ENCODE results near the gene PLEKHA1.

The PLEKHA1 gene

GRCh38 chr10:122348935-122349361 lies 25.6 kb upstream of the PLEKHA1 start:
- Histone ChIP-seq H3K27ac (ENCODE audit: low read length) (peak overlapping the region; percentile 56), H3K4me1 (ENCODE audit: control insufficient read depth in 1 of 2, insufficient read depth in 2 of 2, low read length in 2 of 2) (no peaks in the 10 kb centered on the region), H3K9me3 (ENCODE audit: control insufficient read depth in 1 of 2, low read length in 2 of 2) (no peaks in the 10 kb centered on the region), H3K4me3 (ENCODE audit: low read depth in 1 of 2, low read length in 2 of 2) (no peak overlapping the region), H3K27me3 (ENCODE audit: low read depth, low read length) (no peaks in the 10 kb centered on the region), H3K36me3 (ENCODE audit: control insufficient read depth in 1 of 2, insufficient read depth in 2 of 2, low read length in 2 of 2) (no peaks in the 10 kb centered on the region)

- Histone ChIP-seq H3K36me3 (ENCODE audit: control insufficient read depth in 1 of 2, insufficient read depth in 2 of 2, low read length in 2 of 2) (no peaks in the 10 kb centered on the region), H3K9me3 (ENCODE audit: control insufficient read depth in 1 of 2, low read length in 2 of 2) (no peaks in the 10 kb centered on the region)
Observed at GRCh38 chr10:122349758-122350369, 24.6 kb upstream of the PLEKHA1 start.

GRCh38 chr10:122350893-122351292 lies 23.6 kb upstream of the PLEKHA1 start:
- Histone ChIP-seq H3K27ac (ENCODE audit: low read length) (no peak overlapping the region), H3K4me1 (ENCODE audit: control insufficient read depth in 1 of 2, insufficient read depth in 2 of 2, low read length in 2 of 2) (no peaks in the 10 kb centered on the region), H3K36me3 (ENCODE audit: control insufficient read depth in 1 of 2, insufficient read depth in 2 of 2, low read length in 2 of 2) (no peaks in the 10 kb centered on the region), H3K4me3 (ENCODE audit: low read depth in 1 of 2, low read length in 2 of 2) (no peak overlapping the region), H3K27me3 (ENCODE audit: low read depth, low read length) (no peaks in the 10 kb centered on the region), H3K9me3 (ENCODE audit: control insufficient read depth in 1 of 2, low read length in 2 of 2) (no peaks in the 10 kb centered on the region)

More at GRCh38 chr10:122349758-122350369, 24.6 kb upstream of the PLEKHA1 start:
- Histone ChIP-seq H3K27ac (ENCODE audit: low read length) (no peak overlapping the region), H3K4me1 (ENCODE audit: control insufficient read depth in 1 of 2, insufficient read depth in 2 of 2, low read length in 2 of 2) (no peaks in the 10 kb centered on the region), H3K4me3 (ENCODE audit: low read depth in 1 of 2, low read length in 2 of 2) (no peak overlapping the region), H3K27me3 (ENCODE audit: low read depth, low read length) (no peaks in the 10 kb centered on the region)

- no peaks in the 10 kb centered on the region for H3K36me3 ChIP-seq (ENCODE audit: control insufficient read depth in 1 of 2, insufficient read depth in 2 of 2, low read length in 2 of 2)
- no peak overlapping the region for H3K27ac ChIP-seq (ENCODE audit: low read length)
- H3K4me1 ChIP-seq (ENCODE audit: control insufficient read depth in 1 of 2, insufficient read depth in 2 of 2, low read length in 2 of 2), result no peaks in the 10 kb centered on the region
- no peaks in the 10 kb centered on the region for H3K27me3 ChIP-seq (ENCODE audit: low read depth, low read length)
- H3K9me3 ChIP-seq (ENCODE audit: control insufficient read depth in 1 of 2, low read length in 2 of 2), result no peaks in the 10 kb centered on the region
- no peak overlapping the region for H3K4me3 ChIP-seq (ENCODE audit: low read depth in 1 of 2, low read length in 2 of 2)
Observed at GRCh38 chr10:122352817-122353525, 21.5 kb upstream of the PLEKHA1 start.

GRCh38 chr10:122354383-122354782 lies 20.1 kb upstream of the PLEKHA1 start:
- Histone ChIP-seq H3K4me1 (ENCODE audit: control insufficient read depth in 1 of 2, insufficient read depth in 2 of 2, low read length in 2 of 2) (no peaks in the 10 kb centered on the region), H3K9me3 (ENCODE audit: control insufficient read depth in 1 of 2, low read length in 2 of 2) (no peaks in the 10 kb centered on the region), H3K27ac (ENCODE audit: low read length) (no peak overlapping the region), H3K36me3 (ENCODE audit: control insufficient read depth in 1 of 2, insufficient read depth in 2 of 2, low read length in 2 of 2) (no peaks in the 10 kb centered on the region), H3K27me3 (ENCODE audit: low read depth, low read length) (no peaks in the 10 kb centered on the region), H3K4me3 (ENCODE audit: low read depth in 1 of 2, low read length in 2 of 2) (no peak overlapping the region)

GRCh38 chr10:122357685-122358084 lies 16.8 kb upstream of the PLEKHA1 start:
- Histone ChIP-seq H3K27me3 (ENCODE audit: low read depth, low read length) (no peaks in the 10 kb centered on the region), H3K36me3 (ENCODE audit: control insufficient read depth in 1 of 2, insufficient read depth in 2 of 2, low read length in 2 of 2) (no peaks in the 10 kb centered on the region), H3K4me1 (ENCODE audit: control insufficient read depth in 1 of 2, insufficient read depth in 2 of 2, low read length in 2 of 2) (no peaks in the 10 kb centered on the region), H3K4me3 (ENCODE audit: low read depth in 1 of 2, low read length in 2 of 2) (no peak overlapping the region), H3K9me3 (ENCODE audit: control insufficient read depth in 1 of 2, low read length in 2 of 2) (no peaks in the 10 kb centered on the region), H3K27ac (ENCODE audit: low read length) (no peak overlapping the region)

- no peak overlapping the region for H3K27ac ChIP-seq (ENCODE audit: low read length)
- H3K27me3 ChIP-seq (ENCODE audit: low read depth, low read length), result no peaks in the 10 kb centered on the region
- no peaks in the 10 kb centered on the region for H3K36me3 ChIP-seq (ENCODE audit: control insufficient read depth in 1 of 2, insufficient read depth in 2 of 2, low read length in 2 of 2)
- H3K4me3 ChIP-seq (ENCODE audit: low read depth in 1 of 2, low read length in 2 of 2), result no peak overlapping the region
- no peaks in the 10 kb centered on the region for H3K9me3 ChIP-seq (ENCODE audit: control insufficient read depth in 1 of 2, low read length in 2 of 2)
- no peaks in the 10 kb centered on the region for H3K4me1 ChIP-seq (ENCODE audit: control insufficient read depth in 1 of 2, insufficient read depth in 2 of 2, low read length in 2 of 2)
Observed at GRCh38 chr10:122359621-122360020, 14.9 kb upstream of the PLEKHA1 start.

GRCh38 chr10:122361046-122361445 lies 13.5 kb upstream of the PLEKHA1 start:
- no peaks in the 10 kb centered on the region for H3K9me3 ChIP-seq (ENCODE audit: control insufficient read depth in 1 of 2, low read length in 2 of 2)
- H3K4me1 ChIP-seq (ENCODE audit: control insufficient read depth in 1 of 2, insufficient read depth in 2 of 2, low read length in 2 of 2), result no peaks in the 10 kb centered on the region
- no peak overlapping the region for H3K27ac ChIP-seq (ENCODE audit: low read length)
- no peaks in the 10 kb centered on the region for H3K36me3 ChIP-seq (ENCODE audit: control insufficient read depth in 1 of 2, insufficient read depth in 2 of 2, low read length in 2 of 2)
- H3K4me3 ChIP-seq (ENCODE audit: low read depth in 1 of 2, low read length in 2 of 2), result no peak overlapping the region
- H3K27me3 ChIP-seq (ENCODE audit: low read depth, low read length), result no peaks in the 10 kb centered on the region

GRCh38 chr10:122362031-122362592 lies 12.4 kb upstream of the PLEKHA1 start:
- no peak overlapping the region for H3K4me3 ChIP-seq (ENCODE audit: low read depth in 1 of 2, low read length in 2 of 2)
- H3K36me3 ChIP-seq (ENCODE audit: control insufficient read depth in 1 of 2, insufficient read depth in 2 of 2, low read length in 2 of 2), result no peaks in the 10 kb centered on the region
- H3K4me1 ChIP-seq (ENCODE audit: control insufficient read depth in 1 of 2, insufficient read depth in 2 of 2, low read length in 2 of 2), result no peaks in the 10 kb centered on the region

GRCh38 chr10:122362621-122363020 lies 11.9 kb upstream of the PLEKHA1 start:
- no peak overlapping the region for H3K27ac ChIP-seq (ENCODE audit: low read length)
- no peaks in the 10 kb centered on the region for H3K9me3 ChIP-seq (ENCODE audit: control insufficient read depth in 1 of 2, low read length in 2 of 2)
- no peaks in the 10 kb centered on the region for H3K27me3 ChIP-seq (ENCODE audit: low read depth, low read length)
- H3K4me3 ChIP-seq (ENCODE audit: low read depth in 1 of 2, low read length in 2 of 2), result no peak overlapping the region
- no peaks in the 10 kb centered on the region for H3K36me3 ChIP-seq (ENCODE audit: control insufficient read depth in 1 of 2, insufficient read depth in 2 of 2, low read length in 2 of 2)
- H3K4me1 ChIP-seq (ENCODE audit: control insufficient read depth in 1 of 2, insufficient read depth in 2 of 2, low read length in 2 of 2), result no peaks in the 10 kb centered on the region

More at GRCh38 chr10:122362031-122362592, 12.4 kb upstream of the PLEKHA1 start:
- H3K27ac ChIP-seq (ENCODE audit: low read length), result no peak overlapping the region
- H3K9me3 ChIP-seq (ENCODE audit: control insufficient read depth in 1 of 2, low read length in 2 of 2), result no peaks in the 10 kb centered on the region
- H3K27me3 ChIP-seq (ENCODE audit: low read depth, low read length), result no peaks in the 10 kb centered on the region

GRCh38 chr10:122363311-122363710 lies 11.2 kb upstream of the PLEKHA1 start:
- no peak overlapping the region for H3K4me3 ChIP-seq (ENCODE audit: low read depth in 1 of 2, low read length in 2 of 2)
- H3K9me3 ChIP-seq (ENCODE audit: control insufficient read depth in 1 of 2, low read length in 2 of 2), result no peaks in the 10 kb centered on the region
- no peak overlapping the region for H3K27ac ChIP-seq (ENCODE audit: low read length)
- H3K27me3 ChIP-seq (ENCODE audit: low read depth, low read length), result no peaks in the 10 kb centered on the region
- H3K4me1 ChIP-seq (ENCODE audit: control insufficient read depth in 1 of 2, insufficient read depth in 2 of 2, low read length in 2 of 2), result no peaks in the 10 kb centered on the region
- no peaks in the 10 kb centered on the region for H3K36me3 ChIP-seq (ENCODE audit: control insufficient read depth in 1 of 2, insufficient read depth in 2 of 2, low read length in 2 of 2)
